HG03460 (cell line): Measurements from ENCODE around the gene NELFB.
"Not testable (repeated sequence)": the region's sequence is repeated elsewhere in the genome, so short reads cannot be mapped to it uniquely, and the experiment has no call there.

ENCODE experiments used
- ATAC-seq: cut with Tn5 transposase; IDR thresholded peaks from one replicate; pipeline ENCODE4 v1.9.1; 2021; ENCODE audit not compliant: unreplicated experiment

The NELFB gene

GRCh38 chr9:137234758-137235423 lies 20.2 kb upstream of the NELFB start:
- ATAC-seq: no peak

- ATAC-seq: no peak
Observed at GRCh38 chr9:137235424-137236237, 19.5 kb upstream of the NELFB start.

- no peak for ATAC-seq
Observed at GRCh38 chr9:137236238-137236935, 18.7 kb upstream of the NELFB start.

- ATAC-seq: no peak
Observed at GRCh38 chr9:137236936-137237421, 18.1 kb upstream of the NELFB start.

- ATAC-seq: no peak
Observed at GRCh38 chr9:137237759-137238726, 17.1 kb upstream of the NELFB start.

- ATAC-seq: not testable (repeated sequence)
Observed at GRCh38 chr9:137239541-137240200, 15.5 kb upstream of the NELFB start.

GRCh38 chr9:137240318-137240840 lies 14.7 kb upstream of the NELFB start:
- ATAC-seq: peak; percentile 23

GRCh38 chr9:137240841-137241489 lies 14.2 kb upstream of the NELFB start, which contains the start of gene TUBB4B:
TUBB4B (plus strand) TSS chr9:137241287; CDS start chr9:137241361, 74 bp downstream.
- ATAC-seq: peak; percentile 67

GRCh38 chr9:137241490-137242268 lies 13.4 kb upstream of the NELFB start:
- peak; percentile 2 for ATAC-seq

GRCh38 chr9:137242269-137243203 lies 12.6 kb upstream of the NELFB start:
- no peak for ATAC-seq

GRCh38 chr9:137243266-137243625 lies 11.9 kb upstream of the NELFB start:
- not testable (repeated sequence) for ATAC-seq

- no peak for ATAC-seq
Observed at GRCh38 chr9:137243626-137244485, 11.3 kb upstream of the NELFB start.

- no peak for ATAC-seq
Observed at GRCh38 chr9:137244486-137245449, 10.4 kb upstream of the NELFB start.

GRCh38 chr9:137245450-137246421 lies 9.4 kb upstream of the NELFB start:
- no peak for ATAC-seq
